ENCODE results near the gene TOM1.

Gene TOM1

GRCh38 chr22:35307892-35308291, 8.2 kb downstream of the TOM1 start:
- DNase-seq = no peak

GRCh38 chr22:35308480-35309021, 8.9 kb downstream of the TOM1 start:
- no peak for DNase-seq

- DNase-seq = peak; percentile 53
Observed at GRCh38 chr22:35310556-35311550, 11.2 kb downstream of the TOM1 start.

- DNase-seq = no peak
Observed at GRCh38 chr22:35311551-35311999, 11.9 kb downstream of the TOM1 start.

- DNase-seq = peak; percentile 45
Observed at GRCh38 chr22:35312198-35313059, 12.7 kb downstream of the TOM1 start.

GRCh38 chr22:35313311-35314121, 13.8 kb downstream of the TOM1 start:
- DNase-seq = peak; percentile 85

GRCh38 chr22:35314161-35314942, 14.7 kb downstream of the TOM1 start:
- DNase-seq = peak; percentile 45

- no peak for DNase-seq
Observed at GRCh38 chr22:35315141-35315854, 15.6 kb downstream of the TOM1 start.

GRCh38 chr22:35315855-35316745, 16.4 kb downstream of the TOM1 start:
- DNase-seq = no peak

- no peak for DNase-seq
Observed at GRCh38 chr22:35316751-35317150, 17.1 kb downstream of the TOM1 start.

- no peak for DNase-seq
Observed at GRCh38 chr22:35317680-35318290, 18.1 kb downstream of the TOM1 start.

GRCh38 chr22:35318346-35319215, 18.9 kb downstream of the TOM1 start:
- no peak for DNase-seq

- DNase-seq = no peak
Observed at GRCh38 chr22:35319244-35319985, 19.7 kb downstream of the TOM1 start.

GRCh38 chr22:35322126-35322525, 22.4 kb downstream of the TOM1 start:
- DNase-seq = no peak

GRCh38 chr22:35322893-35323292, 23.2 kb downstream of the TOM1 start:
- no peak for DNase-seq

- DNase-seq = no peak
Observed at GRCh38 chr22:35323305-35323704, 23.6 kb downstream of the TOM1 start.

- DNase-seq = no peak
Observed at GRCh38 chr22:35324067-35324466, 24.4 kb downstream of the TOM1 start.
